Measurements from ENCODE around the gene PTCH2. TPM values are rescaled to one million over a fixed set of nuclear protein-coding genes. Genes with fewer than 3 reads are reported as not detected.

The PTCH2 gene
- total RNA-seq, 1 donor from 2014 or later: 1.4 TPM

DNA sequence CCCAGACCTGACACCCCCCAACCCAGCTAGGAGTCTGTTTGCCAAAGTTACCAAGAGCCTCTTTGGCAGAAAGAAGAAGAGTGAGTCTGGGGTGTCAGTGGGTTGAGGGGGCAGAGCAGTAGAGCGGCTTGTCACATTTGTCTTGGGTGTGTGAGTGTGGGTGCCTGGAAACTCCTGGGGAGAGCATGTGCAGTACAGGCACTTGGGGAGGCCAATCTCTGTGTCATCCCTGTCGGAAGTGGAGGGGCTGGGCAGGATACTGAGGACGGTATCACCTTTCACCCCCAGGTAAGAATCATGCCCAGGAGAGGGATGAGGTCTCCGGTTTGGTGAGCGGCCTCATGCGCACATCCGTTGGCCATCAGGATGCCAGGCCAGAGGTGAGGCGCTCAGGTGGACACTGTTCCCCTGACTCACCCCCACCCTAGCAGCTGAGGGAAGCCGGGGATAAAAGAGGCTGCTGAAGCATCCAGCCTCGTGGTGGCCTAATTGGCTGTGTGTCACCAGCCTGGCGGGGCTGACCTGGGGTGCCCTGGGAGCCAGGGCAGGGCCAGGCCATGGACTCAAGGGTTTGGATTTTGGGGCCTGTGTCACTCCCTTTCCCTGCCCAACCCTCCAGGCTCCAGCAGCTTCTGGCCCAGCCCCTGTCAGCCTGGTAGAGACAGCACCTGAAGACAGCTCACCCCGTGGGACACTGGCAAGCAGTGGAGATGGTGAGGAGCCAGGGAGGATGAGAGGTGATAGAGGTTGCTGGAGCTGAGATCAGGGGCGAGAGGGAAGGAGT lies 39.5 kb downstream of the PTCH2 start:
- TF ChIP-seq, protein P1, sequence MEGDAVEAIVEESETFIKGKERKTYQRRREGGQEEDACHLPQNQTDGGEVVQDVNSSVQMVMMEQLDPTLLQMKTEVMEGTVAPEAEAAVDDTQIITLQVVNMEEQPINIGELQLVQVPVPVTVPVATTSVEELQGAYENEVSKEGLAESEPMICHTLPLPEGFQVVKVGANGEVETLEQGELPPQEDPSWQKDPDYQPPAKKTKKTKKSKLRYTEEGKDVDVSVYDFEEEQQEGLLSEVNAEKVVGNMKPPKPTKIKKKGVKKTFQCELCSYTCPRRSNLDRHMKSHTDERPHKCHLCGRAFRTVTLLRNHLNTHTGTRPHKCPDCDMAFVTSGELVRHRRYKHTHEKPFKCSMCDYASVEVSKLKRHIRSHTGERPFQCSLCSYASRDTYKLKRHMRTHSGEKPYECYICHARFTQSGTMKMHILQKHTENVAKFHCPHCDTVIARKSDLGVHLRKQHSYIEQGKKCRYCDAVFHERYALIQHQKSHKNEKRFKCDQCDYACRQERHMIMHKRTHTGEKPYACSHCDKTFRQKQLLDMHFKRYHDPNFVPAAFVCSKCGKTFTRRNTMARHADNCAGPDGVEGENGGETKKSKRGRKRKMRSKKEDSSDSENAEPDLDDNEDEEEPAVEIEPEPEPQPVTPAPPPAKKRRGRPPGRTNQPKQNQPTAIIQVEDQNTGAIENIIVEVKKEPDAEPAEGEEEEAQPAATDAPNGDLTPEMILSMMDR (IDR thresholded peaks at IDR 0.05): no peak
- no peak for DNase-seq (ENCODE audit: extremely low spot score, unreplicated experiment)
- H3K9me3 Mint-ChIP-seq (ENCODE audit: unreplicated experiment): no peaks in the 10 kb centered on the region
- peak overlapping the region; percentile 96 for H3K4me3 Mint-ChIP-seq (ENCODE audit: unreplicated experiment)
- H3K36me3 Mint-ChIP-seq (ENCODE audit: unreplicated experiment): peaks cover 24% of the 10 kb centered on the region
- peaks cover 51% of the 10 kb centered on the region for H3K4me1 Mint-ChIP-seq (ENCODE audit: unreplicated experiment)
- peak overlapping the region; percentile 76 for H3K27ac Mint-ChIP-seq (ENCODE audit: unreplicated experiment)
- no peaks in the 10 kb centered on the region for H3K27me3 Mint-ChIP-seq (ENCODE audit: unreplicated experiment)

GRCh38 chr1:44803062-44803311 lies 40.1 kb downstream of the PTCH2 start:
- peak overlapping the region; percentile 96 for H3K4me3 Mint-ChIP-seq (ENCODE audit: unreplicated experiment)
- H3K4me1 Mint-ChIP-seq (ENCODE audit: unreplicated experiment): peaks cover 46% of the 10 kb centered on the region
- TF ChIP-seq, protein P1 (IDR thresholded peaks at IDR 0.05): no peak
- peak overlapping the region; percentile 76 for H3K27ac Mint-ChIP-seq (ENCODE audit: unreplicated experiment)
- no peaks in the 10 kb centered on the region for H3K27me3 Mint-ChIP-seq (ENCODE audit: unreplicated experiment)
- no peaks in the 10 kb centered on the region for H3K9me3 Mint-ChIP-seq (ENCODE audit: unreplicated experiment)
- H3K36me3 Mint-ChIP-seq (ENCODE audit: unreplicated experiment): peaks cover 24% of the 10 kb centered on the region
- no peak for DNase-seq (ENCODE audit: extremely low spot score, unreplicated experiment)

DNA sequence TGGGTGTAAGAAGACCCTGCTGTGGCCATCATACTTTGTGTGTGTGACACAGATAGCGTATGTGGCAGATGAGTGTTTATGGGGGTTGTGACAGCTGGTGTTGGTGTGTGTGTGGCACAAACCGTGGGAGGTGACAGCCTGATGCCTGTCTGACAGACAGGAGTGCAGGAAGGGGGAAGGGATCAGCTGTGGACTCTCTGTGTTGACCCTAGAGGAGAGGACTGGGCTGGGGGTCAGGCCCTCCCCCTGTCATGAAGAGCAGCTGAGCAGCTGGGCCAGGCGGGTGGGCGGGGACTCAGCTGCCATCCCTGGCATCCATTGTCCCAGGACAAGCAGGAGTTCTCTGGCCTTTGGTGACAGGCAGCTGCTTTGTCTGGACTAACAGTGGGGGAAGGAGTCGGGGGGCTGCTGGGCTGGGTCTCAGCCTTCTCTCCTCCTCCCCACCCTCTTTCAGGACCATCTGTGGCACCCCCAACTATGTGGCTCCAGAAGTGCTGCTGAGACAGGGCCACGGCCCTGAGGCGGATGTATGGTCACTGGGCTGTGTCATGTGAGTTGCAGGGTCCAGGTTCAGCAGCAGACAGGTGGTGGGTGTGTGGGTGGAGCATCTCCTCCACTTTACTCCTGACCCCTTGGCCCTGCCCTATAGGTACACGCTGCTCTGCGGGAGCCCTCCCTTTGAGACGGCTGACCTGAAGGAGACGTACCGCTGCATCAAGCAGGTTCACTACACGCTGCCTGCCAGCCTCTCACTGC lies 40.6 kb downstream of the PTCH2 start:
- TF ChIP-seq, protein P1 (IDR thresholded peaks at IDR 0.05): no peak
- H3K36me3 Mint-ChIP-seq (ENCODE audit: unreplicated experiment): peaks cover 24% of the 10 kb centered on the region
- peak overlapping the region; percentile 76 for H3K27ac Mint-ChIP-seq (ENCODE audit: unreplicated experiment)
- H3K27me3 Mint-ChIP-seq (ENCODE audit: unreplicated experiment): no peaks in the 10 kb centered on the region
- peaks cover 41% of the 10 kb centered on the region for H3K4me1 Mint-ChIP-seq (ENCODE audit: unreplicated experiment)
- peak overlapping the region; percentile 96 for H3K4me3 Mint-ChIP-seq (ENCODE audit: unreplicated experiment)
- DNase-seq (ENCODE audit: extremely low spot score, unreplicated experiment): no peak
- H3K9me3 Mint-ChIP-seq (ENCODE audit: unreplicated experiment): no peaks in the 10 kb centered on the region

GRCh38 chr1:44801491-44802305 lies 41.4 kb downstream of the PTCH2 start:
- Mint-ChIP-seq H3K27ac (ENCODE audit: unreplicated experiment) (peak overlapping the region; percentile 87), H3K4me3 (ENCODE audit: unreplicated experiment) (peak overlapping the region; percentile 96), H3K4me1 (ENCODE audit: unreplicated experiment) (peaks cover 33% of the 10 kb centered on the region), H3K27me3 (ENCODE audit: unreplicated experiment) (no peaks in the 10 kb centered on the region), H3K9me3 (ENCODE audit: unreplicated experiment) (no peaks in the 10 kb centered on the region), H3K36me3 (ENCODE audit: unreplicated experiment) (peaks cover 22% of the 10 kb centered on the region)
- TF ChIP-seq, protein P1 (IDR thresholded peaks at IDR 0.05): no peak
- DNase-seq (ENCODE audit: extremely low spot score, unreplicated experiment): no peak
